Gastrocnemius medialis (tissue), 4 donors: Measurements from ENCODE around the gene ZNF787.

Source experiments
- CTCF ChIP-seq, 5 experiments: fragments of 450-650 bp in 3 of 5; fragments of 200-600 bp in 2 of 5; sonication (generic) in 2 of 5; IDR thresholded peaks in 4 of 5; conservative IDR thresholded peaks in 1 of 5; 1 replicate in 4 of 5; 2 replicates in 1 of 5; pipeline ENCODE4 v1.5.1; 2016 to 2019; ENCODE audit warnings: antibody characterized with exemption in 5 of 5, mild to moderate bottlenecking in 3 of 5, moderate library complexity in 3 of 5
- POLR2A ChIP-seq, 2 donors: fragments of 450-650 bp; IDR thresholded peaks; one replicate each; pipeline ENCODE4 v1.6.1; 2017; ENCODE audit warnings: antibody characterized with exemption in 2 of 2, mild to moderate bottlenecking in 2 of 2, moderate library complexity in 2 of 2

DNA sequence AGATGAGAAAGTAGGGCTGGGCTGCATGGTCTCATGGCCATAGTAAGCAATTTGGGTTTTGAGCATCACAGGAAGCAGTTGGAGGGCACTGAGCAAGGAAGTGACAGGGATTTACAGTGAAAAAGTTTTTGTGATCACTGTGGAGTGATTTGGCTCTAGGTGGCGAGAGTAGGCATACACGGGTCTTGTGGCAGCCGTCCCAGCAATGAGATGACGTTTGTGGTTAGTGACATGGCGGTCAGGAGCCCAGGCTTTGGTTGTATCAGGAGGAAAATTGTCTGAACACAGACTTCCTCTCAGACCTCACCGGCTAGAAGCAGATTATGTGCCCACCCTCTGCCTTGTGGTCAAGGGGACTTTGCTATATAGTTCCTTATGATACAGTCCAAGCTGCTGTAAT lies 23.3 kb upstream of the ZNF787 start:
- TF ChIP-seq CTCF (IDR thresholded peaks at IDR 0.05 in 4 of 5, conservative IDR thresholded peaks at IDR 0.05 in 1 of 5): no peak
- TF ChIP-seq POLR2A (IDR thresholded peaks at IDR 0.05): no peak
